NK-92 treated with Interleukin-12 subunit alpha and Interleukin-12 subunit beta, amount 100 ng/mL, for 24 hours (cell line): ENCODE results near the gene EVI2B.
"Not testable (repeated sequence)": the region's sequence is repeated elsewhere in the genome, so short reads cannot be mapped to it uniquely, and the experiment has no call there.

Source experiments
- DNase-seq: peaks from one replicate; lab custom pipeline; 2025; lab: John Stamatoyannopoulos, UW

EVI2B gene

GRCh38 chr17:31313982-31314781, at the start of gene EVI2B:
Gene EVI2B (minus strand): TSS chr17:31314054. CDS start chr17:31305609, 8,445 bp downstream.
- no peak for DNase-seq

GRCh38 chr17:31357839-31358394, 44.1 kb upstream of the EVI2B start:
- DNase-seq = no peak

- no peak for DNase-seq
Observed at GRCh38 chr17:31357091-31357490, 43.2 kb upstream of the EVI2B start.

GRCh38 chr17:31355935-31356334, 42.1 kb upstream of the EVI2B start:
- no peak for DNase-seq

- DNase-seq = no peak
Observed at GRCh38 chr17:31349454-31349853, 35.6 kb upstream of the EVI2B start.

- DNase-seq = not testable (repeated sequence)
Observed at GRCh38 chr17:31345191-31345747, 31.4 kb upstream of the EVI2B start.

- no peak for DNase-seq
Observed at GRCh38 chr17:31339906-31340661, 26.2 kb upstream of the EVI2B start.

GRCh38 chr17:31329221-31329620, 15.4 kb upstream of the EVI2B start:
- DNase-seq = no peak

GRCh38 chr17:31328160-31328535, 14.3 kb upstream of the EVI2B start:
- no peak for DNase-seq

GRCh38 chr17:31327534-31328159, 13.8 kb upstream of the EVI2B start:
- no peak for DNase-seq

- no peak for DNase-seq
Observed at GRCh38 chr17:31323551-31323950, 9.7 kb upstream of the EVI2B start.

GRCh38 chr17:31321966-31322365, 8.1 kb upstream of the EVI2B start:
- DNase-seq = no peak

GRCh38 chr17:31321481-31321880, 7.6 kb upstream of the EVI2B start, which contains the start of gene EVI2A:
Gene EVI2A (minus strand): TSS chr17:31321622. CDS start chr17:31319013, 2,609 bp downstream.
- DNase-seq = peak; percentile 72

GRCh38 chr17:31320791-31321190, 6.9 kb upstream of the EVI2B start:
- DNase-seq = no peak

- no peak for DNase-seq
Observed at GRCh38 chr17:31320241-31320640, 6.4 kb upstream of the EVI2B start.

GRCh38 chr17:31318851-31319661, 5.2 kb upstream of the EVI2B start:
- no peak for DNase-seq

GRCh38 chr17:31318298-31318801, 4.5 kb upstream of the EVI2B start:
- no peak for DNase-seq

GRCh38 chr17:31314782-31315100, 887 bp upstream of the EVI2B start:
- DNase-seq = no peak

GRCh38 chr17:31312223-31312622, 1.6 kb downstream of the EVI2B start:
- peak; percentile 39 for DNase-seq

GRCh38 chr17:31311526-31311925, 2.3 kb downstream of the EVI2B start:
- DNase-seq = no peak

GRCh38 chr17:31310886-31311285, 3.0 kb downstream of the EVI2B start:
- DNase-seq = peak; percentile 22
